ENCODE measurements around the gene AOAH.

Gene AOAH, protein sequence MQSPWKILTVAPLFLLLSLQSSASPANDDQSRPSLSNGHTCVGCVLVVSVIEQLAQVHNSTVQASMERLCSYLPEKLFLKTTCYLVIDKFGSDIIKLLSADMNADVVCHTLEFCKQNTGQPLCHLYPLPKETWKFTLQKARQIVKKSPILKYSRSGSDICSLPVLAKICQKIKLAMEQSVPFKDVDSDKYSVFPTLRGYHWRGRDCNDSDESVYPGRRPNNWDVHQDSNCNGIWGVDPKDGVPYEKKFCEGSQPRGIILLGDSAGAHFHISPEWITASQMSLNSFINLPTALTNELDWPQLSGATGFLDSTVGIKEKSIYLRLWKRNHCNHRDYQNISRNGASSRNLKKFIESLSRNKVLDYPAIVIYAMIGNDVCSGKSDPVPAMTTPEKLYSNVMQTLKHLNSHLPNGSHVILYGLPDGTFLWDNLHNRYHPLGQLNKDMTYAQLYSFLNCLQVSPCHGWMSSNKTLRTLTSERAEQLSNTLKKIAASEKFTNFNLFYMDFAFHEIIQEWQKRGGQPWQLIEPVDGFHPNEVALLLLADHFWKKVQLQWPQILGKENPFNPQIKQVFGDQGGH

DNA sequence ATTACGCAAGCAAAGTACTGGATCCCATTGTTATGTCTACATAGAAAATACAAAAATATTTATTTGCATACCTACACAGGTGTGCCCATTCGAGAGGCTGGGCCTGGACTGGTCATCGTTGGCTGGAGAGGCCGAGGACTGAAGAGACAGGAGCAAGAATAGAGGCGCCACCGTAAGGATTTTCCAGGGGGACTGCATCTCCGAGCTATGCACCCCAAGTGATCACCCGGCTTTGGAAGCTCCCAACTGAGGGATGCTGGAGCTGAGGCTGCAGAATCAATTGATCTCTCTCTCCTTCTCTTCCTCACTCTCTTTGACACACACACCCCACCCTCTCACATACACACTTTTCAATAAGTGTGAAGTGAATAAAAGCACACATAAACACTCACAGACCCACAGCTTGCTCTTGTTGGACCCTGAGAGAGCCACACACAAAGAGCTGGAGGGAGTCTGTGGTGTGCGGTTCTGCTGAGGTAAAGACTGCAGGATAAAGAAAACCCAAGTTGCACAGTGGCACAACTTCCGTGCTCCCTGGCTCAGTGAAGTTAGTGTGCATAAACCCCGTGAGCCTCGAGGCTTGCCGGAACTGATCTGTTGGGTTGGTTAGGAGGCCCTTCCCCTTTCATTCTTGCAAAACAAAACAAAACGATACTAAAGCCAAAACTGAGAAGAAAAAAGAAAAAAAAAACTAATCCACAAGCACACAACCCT, at the start of gene AOAH:
TSS of gene AOAH (minus strand) at position 544 of the 714 bp plus-strand sequence. CDS start at position 198, 346 bp downstream.
- peak; percentile 42 to 57 for DNase-seq (ENCODE audit: low read depth in 2 of 2)

DNA sequence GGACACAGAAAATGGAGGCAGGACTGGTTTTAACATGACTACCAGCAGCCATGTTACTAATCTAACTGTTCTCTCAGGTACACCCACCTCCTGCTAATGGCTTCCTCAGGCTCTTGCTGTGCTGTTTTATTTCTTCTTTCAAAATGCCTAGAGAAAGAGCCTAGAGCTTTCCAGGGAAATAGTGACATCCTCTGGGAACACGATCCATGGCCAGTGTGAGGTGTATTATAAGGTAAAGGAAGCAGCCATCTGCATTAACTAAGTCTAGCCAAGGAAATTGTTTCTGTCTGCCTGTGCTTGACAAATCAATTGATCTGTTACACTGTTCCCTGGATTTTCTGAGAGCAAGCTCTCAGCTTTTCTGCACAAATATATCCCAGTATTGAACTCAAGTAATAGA, 42.2 kb upstream of the AOAH start:
- DNase-seq (ENCODE audit: low read depth in 2 of 2) = no peak

DNA sequence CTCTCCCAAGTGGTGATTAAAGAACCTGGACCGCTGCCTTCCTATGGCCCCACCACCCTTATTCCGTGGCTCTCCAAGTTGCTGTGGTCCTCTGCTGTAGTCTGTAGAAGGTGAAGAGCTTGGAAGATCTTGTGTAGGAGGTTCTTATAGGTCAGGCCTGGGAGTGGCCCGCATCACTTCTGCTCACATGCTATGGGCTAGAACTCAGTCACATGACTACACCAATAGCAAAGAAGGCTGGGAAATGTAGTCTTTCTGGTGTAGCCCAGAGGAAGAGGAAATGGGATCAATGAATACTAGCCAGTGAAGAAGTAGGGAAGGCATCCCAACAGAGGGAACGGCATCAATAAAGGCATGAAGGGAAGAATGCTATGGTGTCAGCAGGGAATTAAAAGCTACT, 41.3 kb upstream of the AOAH start:
- DNase-seq (ENCODE audit: low read depth in 2 of 2) = no peak

DNA sequence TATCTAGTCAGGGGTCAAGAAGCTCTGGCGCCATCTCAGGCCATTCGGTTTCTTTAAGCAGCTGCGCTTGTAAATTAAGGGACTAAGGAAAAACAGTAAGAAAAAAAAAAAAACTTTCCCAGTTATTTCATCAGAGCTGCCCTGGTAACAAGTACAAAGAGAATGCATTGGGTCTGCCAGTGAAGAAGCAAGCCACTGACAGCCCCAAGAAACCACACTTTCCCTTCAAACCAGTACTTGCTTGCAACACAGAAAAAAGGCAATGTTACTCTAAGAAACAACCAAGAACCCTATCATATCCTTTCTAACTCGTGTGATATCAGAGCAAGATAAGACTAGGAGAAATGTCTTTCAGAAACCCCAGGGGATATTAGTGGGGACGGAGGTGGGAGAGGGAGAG, 40.6 kb upstream of the AOAH start:
- DNase-seq (ENCODE audit: low read depth in 2 of 2) = no peak

DNA sequence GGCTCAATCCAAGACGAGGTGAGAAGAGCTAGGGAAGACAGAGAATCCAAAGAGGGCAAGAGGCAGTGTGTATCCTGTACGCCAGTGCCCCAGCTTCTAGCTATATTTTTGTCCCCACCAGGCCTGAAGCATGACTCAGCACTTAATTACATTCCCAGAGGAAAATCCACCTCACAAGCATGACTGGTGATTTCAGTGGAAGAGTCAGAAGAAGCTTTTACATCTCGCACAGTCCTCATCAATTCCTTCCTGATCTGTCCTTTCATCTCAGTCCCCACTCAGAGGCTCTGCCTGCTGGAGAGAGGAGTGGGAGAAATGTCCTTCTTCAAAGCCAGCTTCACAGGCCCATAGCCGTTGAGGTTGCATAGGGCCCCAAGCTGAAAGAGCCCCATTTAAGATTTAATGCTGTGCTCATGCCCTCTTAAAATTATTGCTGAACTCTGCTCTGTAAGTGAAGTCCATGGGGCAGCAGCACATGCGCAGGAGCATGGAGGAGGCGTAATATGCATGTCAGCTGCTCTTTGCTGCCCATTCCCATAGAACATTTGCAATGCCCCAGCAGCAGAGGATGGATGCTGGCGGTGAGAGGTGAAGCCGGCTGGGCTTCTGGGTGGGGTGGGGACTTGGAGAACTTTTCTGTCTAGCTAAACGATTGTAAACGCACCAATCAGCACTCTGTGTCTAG, 39.0 kb upstream of the AOAH start:
- DNase-seq (ENCODE audit: low read depth in 2 of 2) = no peak

DNA sequence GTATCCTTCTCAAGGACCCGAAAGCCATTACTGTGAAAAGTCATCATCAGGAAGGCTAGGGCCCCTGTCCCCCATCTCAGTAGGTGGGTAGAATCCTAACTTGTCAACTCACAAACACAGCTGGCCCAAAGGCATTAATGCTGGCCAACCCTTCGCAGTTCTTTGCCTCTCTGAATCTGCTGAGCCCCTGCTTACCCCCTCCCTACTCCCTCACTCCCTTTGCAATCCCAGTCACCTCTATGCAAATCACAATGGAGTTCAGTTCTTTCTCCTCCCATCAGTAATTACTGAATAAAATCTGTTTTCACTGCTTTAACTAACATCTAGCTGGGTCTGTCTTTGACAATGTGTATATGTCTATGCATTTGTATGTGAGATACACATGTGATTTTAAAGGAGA, 38.1 kb upstream of the AOAH start:
- no peak for DNase-seq (ENCODE audit: low read depth in 2 of 2)

DNA sequence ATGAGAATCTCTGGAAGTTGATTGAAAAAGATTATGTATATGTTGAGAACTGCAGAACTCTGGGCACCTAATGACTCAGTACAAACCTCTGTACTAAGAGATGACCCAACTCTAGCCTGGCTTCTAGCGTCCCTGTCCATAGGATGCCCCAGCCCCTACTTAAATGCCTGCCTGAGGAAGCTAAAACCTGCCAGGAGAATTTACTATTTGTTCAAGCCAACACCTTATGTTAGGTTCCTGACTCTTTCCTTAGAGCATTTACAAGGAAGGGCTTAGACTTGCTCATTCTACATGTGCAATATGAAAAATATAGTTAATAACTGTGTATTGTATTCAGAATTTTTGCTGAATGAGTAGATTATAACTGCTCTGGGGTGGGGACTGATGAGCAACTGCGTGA, 37.5 kb upstream of the AOAH start:
- no peak for DNase-seq (ENCODE audit: low read depth in 2 of 2)

DNA sequence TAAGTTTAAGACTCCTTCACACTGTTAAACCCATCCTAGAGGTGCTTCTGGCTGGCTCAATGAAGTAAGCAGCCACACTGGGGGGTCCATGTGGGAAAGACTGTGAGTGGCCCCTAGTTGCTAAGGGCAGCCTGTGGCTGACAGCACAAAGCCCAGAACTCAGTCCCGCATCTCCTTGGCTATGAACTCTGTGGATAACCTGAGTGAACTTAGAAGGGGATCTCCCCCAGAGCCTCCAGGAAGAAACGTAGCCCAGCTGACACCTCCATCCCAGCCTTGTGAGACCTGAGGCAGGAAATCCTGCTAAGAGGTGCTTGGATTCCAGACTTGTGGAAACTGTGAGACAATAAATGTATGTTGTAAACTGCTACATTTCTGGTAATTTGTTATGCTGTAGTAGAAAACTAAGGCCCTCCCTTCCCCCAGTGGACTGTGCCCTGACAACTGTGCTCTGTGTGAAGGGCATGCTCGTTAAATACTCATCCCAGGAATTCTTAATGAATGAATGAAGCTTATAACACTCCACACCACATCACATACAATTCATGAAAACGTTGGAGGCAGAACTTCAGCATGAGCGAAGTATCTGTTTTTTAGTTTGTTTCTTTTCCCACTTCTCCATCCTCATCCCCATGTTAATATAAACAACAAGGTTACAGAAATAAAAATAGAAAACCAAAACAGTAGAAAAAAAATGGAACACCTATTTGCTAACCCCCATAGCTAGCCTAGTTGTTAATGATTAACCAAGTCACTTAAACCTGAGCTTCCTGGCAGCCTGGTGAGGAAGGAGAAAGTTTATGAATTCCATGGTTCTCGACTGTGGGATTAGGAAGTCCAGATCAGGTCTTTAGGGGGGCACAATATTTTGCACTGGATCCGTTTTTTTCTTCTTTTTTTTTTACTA, 36.8 kb upstream of the AOAH start:
- no peak for DNase-seq (ENCODE audit: low read depth in 2 of 2)

DNA sequence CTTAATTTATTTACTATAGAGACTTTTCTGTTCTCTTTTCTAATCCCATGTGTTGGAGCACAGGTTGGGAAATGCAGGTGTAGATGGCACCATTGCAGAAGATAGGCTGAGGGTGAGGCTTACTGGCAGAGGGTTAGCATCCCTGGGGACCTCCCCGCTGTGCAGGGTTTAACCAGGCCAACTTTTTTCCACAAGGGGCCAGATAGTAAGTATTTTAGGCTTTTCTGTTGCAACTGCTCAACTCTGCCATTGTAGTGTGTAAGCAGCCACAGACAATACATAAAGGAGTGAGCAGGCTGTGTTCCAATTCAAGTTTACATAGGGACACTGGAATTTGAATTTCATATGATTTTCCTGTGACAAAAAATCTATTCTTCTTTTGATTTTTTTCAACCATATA, 34.6 kb upstream of the AOAH start:
- no peak for DNase-seq (ENCODE audit: low read depth in 2 of 2)

DNA sequence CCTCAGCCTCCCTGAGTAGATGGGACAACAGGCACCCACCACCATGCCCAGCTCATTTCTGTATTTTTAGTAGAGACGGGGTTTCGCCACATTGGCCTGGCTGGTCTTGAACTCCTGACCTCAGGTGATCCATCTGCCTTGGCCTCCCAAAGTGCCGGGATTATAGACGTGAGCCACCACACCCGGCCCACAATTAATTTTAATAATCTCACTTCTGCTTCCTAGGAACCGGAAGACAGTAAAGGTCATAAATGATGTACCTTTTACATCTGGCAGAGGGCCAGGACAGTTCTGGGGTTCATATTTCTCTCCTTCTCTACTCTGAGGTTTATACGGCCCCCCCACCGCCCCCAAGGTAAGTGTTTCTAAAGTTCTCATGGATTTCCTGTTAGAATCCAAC, 31.2 kb upstream of the AOAH start:
- no peak for DNase-seq (ENCODE audit: low read depth in 2 of 2)

DNA sequence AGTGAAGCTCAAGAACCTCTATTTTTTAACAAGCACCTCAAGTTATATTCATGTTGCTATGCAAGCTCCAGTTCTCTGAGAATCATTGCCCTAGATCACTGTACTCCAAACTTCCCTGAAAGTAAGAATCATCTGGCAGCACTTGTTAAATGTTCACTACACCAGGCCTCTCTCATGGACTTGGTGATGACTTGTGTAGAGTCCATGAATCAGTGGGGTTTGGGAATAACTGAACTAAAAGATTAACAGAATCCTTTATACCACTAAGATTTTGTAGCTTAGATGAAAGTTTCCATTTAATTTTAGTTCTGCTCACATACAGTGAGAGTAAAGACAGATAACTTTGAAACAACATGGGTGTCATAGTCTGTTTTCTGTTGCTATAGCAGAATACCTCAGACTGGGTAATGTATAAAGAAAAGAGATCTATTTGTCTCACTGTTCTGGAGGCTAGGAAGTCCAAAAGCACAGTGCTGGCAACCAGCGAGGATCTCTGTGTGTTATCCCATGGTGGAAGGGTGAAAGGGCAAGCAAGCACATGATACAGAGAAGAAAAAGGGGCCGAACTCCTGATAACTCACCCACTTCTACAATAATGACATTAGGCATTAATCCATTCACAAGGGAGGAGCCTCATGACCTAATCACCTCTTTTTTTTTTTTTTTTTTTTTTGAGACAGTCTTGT, 27.9 kb upstream of the AOAH start:
- no peak for DNase-seq (ENCODE audit: low read depth in 2 of 2)

DNA sequence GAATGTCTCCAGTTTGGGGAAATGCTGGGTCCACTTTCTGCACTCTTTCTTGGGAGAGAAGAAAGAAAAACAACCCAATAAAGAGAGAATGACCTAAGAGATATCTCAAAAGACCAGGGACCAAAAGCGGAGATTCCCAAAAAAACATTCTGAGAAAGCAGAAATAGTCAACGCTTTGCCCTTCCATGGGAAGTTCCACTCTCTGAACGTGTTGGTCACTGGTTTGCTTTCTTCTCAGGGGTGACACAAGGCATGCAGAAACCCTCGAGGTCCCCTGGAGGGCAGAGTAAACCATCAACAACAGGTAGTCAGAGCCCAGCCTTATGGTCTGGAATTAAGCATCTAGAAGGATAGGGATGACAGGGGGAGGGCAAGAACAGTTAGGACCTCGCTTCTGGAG, 26.2 kb upstream of the AOAH start:
- no peak for DNase-seq (ENCODE audit: low read depth in 2 of 2)

DNA sequence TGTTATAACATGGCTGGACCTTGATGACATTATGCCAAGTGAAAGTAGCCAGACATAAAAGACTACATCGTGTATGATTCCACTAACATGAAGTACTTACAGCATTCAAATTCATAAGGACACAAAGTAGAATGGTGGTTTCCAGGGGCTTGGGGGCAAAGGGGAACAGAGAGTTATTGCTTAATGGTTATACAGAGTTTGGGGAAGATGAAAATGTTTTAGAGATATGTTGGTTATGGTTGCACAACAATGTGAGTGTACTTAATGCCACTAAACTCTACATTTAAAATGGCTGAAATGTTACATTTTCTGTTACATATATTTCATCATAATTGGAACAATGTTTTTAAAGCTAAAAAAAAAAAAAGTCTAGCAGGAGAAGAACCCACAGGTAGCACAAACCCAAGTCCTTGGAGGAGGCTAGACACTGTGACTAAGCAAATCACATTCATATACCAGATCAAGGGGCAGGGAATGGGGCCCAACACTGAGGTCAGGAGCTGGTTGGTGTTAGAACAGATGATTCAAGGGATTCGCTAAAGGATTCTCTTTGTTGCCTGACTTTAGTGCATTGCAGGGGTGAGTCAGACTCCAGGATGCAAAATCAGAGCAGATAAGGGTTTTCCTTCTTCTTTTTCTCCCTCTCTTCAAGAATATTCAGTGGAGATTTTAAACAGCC, 25.1 kb upstream of the AOAH start:
- no peak for DNase-seq (ENCODE audit: low read depth in 2 of 2)

DNA sequence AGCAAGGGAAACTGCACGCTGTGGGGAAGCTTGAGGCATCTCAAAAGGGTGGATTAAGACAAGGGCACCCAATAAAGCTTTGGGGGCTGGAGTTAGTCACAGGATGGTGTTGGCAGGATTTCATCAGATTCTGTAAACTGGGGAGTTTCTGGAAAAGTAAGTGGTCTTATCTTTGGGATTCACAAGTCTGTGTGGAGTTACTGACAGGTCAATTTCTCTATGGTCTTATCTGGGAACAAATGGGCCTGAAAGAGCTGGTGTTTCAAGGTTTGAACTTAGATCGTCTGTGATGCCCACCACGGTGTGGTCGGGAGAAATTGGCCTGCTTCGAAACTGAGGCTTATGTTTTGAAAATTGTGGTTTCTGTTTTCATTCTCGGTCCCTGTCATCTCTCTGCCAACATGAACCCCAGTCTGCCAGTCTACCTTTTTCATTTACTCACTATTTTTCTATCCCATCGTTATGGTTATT, 23.8 kb upstream of the AOAH start:
- no peak for DNase-seq (ENCODE audit: low read depth in 2 of 2)

DNA sequence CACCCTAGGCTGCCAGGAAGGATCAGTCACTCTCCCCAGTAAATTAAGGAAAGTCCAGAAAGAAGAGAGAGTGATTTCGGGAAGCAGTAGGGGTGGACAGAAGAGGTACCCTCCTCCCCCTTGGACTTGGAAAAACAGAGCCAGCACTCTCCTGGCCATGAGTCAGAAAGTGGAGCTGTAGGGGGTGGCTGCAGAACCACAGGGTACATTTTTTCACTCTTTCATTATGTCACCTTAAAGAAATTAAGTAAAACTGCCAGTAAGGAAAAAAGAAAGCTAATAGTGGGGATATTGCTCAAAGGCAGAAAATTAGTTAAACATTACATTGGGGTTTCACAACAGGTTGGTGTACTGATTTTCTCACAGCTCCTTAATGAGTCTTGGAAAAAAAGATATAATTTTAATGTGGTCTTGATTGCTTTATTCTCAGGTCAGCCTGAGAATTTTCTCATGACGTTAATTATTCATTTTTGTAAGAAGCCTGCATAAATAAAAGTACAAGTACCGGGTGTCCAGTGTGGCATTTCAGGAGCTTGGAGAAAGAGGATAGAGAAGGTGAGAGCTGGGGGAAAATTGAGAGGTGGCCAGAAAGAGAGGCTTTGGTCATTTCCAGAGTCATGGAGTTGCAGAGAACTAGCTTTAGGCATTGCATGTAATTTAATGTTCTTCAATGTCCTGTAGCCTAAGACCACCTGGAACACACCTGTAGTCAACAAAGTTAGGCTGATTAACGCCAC, 23.2 kb upstream of the AOAH start:
- no peak for DNase-seq (ENCODE audit: low read depth in 2 of 2)

DNA sequence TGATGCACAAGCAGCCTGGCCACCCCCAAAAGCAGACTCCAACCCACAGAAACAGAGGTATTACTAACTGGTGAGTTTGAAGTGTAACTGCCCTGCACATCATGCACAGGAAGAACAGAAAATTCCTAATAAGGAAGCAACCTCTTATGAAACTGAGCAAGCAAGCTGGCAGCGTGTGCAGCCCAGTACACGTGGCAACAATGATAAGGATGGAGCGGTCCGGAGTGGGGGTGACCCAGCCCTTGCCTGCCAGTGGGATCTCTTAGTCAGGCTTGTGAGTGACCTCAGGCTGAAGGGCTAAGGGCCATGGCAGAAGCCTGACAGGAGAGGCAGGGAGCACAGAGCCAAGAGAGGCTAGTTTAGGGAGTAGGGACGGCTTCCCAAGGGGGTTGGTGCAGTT, 22.1 kb upstream of the AOAH start:
- DNase-seq (ENCODE audit: low read depth in 2 of 2) = no peak

DNA sequence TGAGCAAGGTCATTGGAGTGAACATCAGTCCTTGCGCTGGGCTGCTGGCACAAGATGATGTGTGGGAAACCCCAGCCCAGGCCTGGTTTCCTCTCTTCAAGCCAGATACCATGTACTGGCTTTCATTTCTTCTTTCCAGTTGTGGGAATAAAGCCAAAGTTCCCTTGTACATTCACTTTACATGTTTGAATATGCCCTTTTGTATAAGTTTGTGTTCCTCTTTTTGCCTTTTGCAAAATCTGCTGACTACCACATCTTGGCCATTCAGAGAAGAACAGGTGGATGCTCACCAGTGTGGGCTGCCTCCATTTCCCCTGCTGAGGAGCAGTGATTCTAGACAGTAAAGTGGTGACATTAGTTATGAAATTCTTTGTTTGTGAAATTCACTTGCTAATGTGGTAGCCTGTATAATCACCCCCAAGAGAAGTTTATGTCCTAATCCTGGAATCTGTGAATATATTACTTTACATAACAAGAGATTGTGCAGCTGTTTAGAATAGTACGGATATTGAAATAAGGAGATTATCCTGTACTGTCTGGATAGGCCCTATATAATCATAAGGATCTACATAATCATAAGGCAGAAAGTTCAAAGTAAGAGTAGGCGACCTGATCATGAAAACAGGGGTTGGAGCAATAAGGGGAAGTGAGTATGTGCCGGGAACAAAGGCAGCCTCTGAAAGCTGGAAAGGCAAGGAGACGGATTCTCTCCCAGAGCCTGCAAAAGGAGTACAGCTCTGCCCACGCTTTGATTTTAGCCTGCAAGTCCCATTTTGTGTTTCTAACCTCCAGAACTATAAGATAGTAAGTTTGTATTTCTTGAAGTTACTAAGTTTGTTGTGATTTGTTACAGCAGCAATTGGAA, 18.8 kb upstream of the AOAH start:
- DNase-seq (ENCODE audit: low read depth in 2 of 2) = no peak

DNA sequence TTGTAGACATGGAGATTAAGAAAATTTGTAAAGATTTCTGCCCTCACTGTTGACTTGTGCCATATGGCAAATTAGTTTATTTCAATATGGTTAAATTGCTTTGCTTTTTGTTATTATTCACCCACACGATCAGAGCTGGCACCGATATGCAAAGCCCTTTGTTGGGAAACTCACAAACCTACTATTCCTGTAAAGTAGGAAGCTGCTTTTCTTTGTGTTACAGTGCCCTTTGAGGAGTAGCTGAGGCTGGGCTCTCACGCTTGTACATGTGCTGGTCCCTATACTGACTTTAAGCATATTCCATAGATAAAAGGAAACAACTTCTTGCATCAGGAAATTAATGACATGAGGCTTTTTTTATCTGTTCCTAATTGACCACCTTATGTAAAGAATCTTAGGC, 17.6 kb upstream of the AOAH start:
- DNase-seq (ENCODE audit: low read depth in 2 of 2) = no peak

Measured in stimulated activated CD8-positive, alpha-beta memory T cell treated with anti-CD3 and anti-CD28 coated beads, Interleukin-2, amount 100 ng/mL, for 1 hour (primary cell).